Neural cell (in vitro differentiated cells): ENCODE data around the gene MVD.

Experiments
- CTCF ChIP-seq: fragments of 450-650 bp; IDR thresholded peaks from 2 replicates; pipeline ENCODE4 v1.5.1; 2014; ENCODE audit warnings: antibody characterized with exemption, mild to moderate bottlenecking, moderate library complexity; ENCODE audit not compliant: poor library complexity, severe bottlenecking
- EP300 ChIP-seq: fragments of 450-650 bp; conservative IDR thresholded peaks from 2 replicates; pipeline ENCODE4 v1.6.1; 2014; ENCODE audit warnings: antibody characterized with exemption, mild to moderate bottlenecking, moderate library complexity; ENCODE audit not compliant: poor library complexity, severe bottlenecking
- EZH2 ChIP-seq: fragments of 200-600, 300-800 bp; shearing (Covaris generic), sonication (generic); IDR thresholded peaks from 2 replicates; pipeline ENCODE4 v1.6.1; 2014; ENCODE audit warnings: antibody characterized with exemption, low read length, borderline replicate concordance, mild to moderate bottlenecking; ENCODE audit not compliant: insufficient read depth, poor library complexity, severe bottlenecking
- MXI1 ChIP-seq: fragments of 450-650 bp; conservative IDR thresholded peaks from 2 replicates; pipeline ENCODE4 v1.6.1; 2014; ENCODE audit warnings: antibody characterized with exemption, mild to moderate bottlenecking; ENCODE audit not compliant: poor library complexity, severe bottlenecking
- POLR2AphosphoS5 ChIP-seq: IDR thresholded peaks from 2 replicates; pipeline ENCODE4 v1.6.1; 2012
- REST ChIP-seq: IDR thresholded peaks from 2 replicates; pipeline ENCODE4 v1.6.1; 2012; ENCODE audit warnings: borderline replicate concordance
- SMC3 ChIP-seq: fragments of 450-650 bp; conservative IDR thresholded peaks from 2 replicates; pipeline ENCODE4 v1.6.1; 2014; ENCODE audit warnings: antibody characterized with exemption, mild to moderate bottlenecking, moderate library complexity; ENCODE audit not compliant: poor library complexity
- TAF1 ChIP-seq: IDR thresholded peaks from 2 replicates; pipeline ENCODE4 v1.6.1; 2012; ENCODE audit warnings: low read depth

GRCh38 chr16:88634141-88634993 is 28.5 kb downstream of the MVD start:
- no peak for TF ChIP-seq CTCF
- TF ChIP-seq POLR2AphosphoS5, result no peak
- no peak for TF ChIP-seq TAF1
- TF ChIP-seq EZH2, result no peak
- no peak for TF ChIP-seq REST
- TF ChIP-seq SMC3, result no peak
- TF ChIP-seq MXI1, result no peak
- no peak for TF ChIP-seq EP300
